Fibroblast of villous mesenchyme (primary cell): ENCODE results near the gene OR2T1. TPM values are rescaled to one million over a fixed set of nuclear protein-coding genes. Genes with fewer than 3 reads are reported as not detected.

Experiments
- DNase-seq: peaks from one replicate; pipeline ENCODE4 v3.0.0-alpha.2; 2010; ENCODE audit warnings: low read depth
- H3K4me3 ChIP-seq: 2 replicates; pipeline ENCODE4 v1.5.1; 2011; ENCODE audit warnings: low read depth, mild to moderate bottlenecking, low read length
- CTCF ChIP-seq: IDR thresholded peaks from 2 replicates; pipeline ENCODE4 v1.5.1; 2012; ENCODE audit warnings: low read depth, mild to moderate bottlenecking, low read length; ENCODE audit not compliant: insufficient read depth
- total RNA-seq: library from RNA; depleted of rRNA; stranded (reverse); fragments of >200 nt; gene quantifications from 2 replicates; pipeline ENCODE4 v1.2.3, GENCODE V29; 2012

Gene OR2T1
- not detected in 2 replicates for total RNA-seq

GRCh38 chr1:248402748-248403147, at the start of gene OR2T1:
Gene OR2T1, plus strand, starts transcription at chr1:248403048. Its CDS starts 3,100 bp downstream, at chr1:248406148.
- no peak for DNase-seq
- TF ChIP-seq CTCF, result no peak
- no peak within 1 kb of the TSS for H3K4me3 ChIP-seq

- H3K4me3 ChIP-seq, result no peak overlapping the region
- no peak for TF ChIP-seq CTCF
- DNase-seq, result no peak
Observed at GRCh38 chr1:248359415-248359814, 43.4 kb upstream of the OR2T1 start.

- no peak for TF ChIP-seq CTCF
- H3K4me3 ChIP-seq, result no peak within 1 kb of the TSS
- no peak for DNase-seq
Observed at GRCh38 chr1:248361121-248361715, 41.6 kb upstream of the OR2T1 start, which contains the start of gene OR2T4. Gene OR2T4, plus strand, starts transcription at chr1:248361665. Its CDS starts 0 bp downstream, at chr1:248361665.

GRCh38 chr1:248366609-248367008, 36.2 kb upstream of the OR2T1 start:
- DNase-seq, result no peak
- TF ChIP-seq CTCF, result no peak

GRCh38 chr1:248372394-248372793, 30.5 kb upstream of the OR2T1 start:
- no peak overlapping the region for H3K4me3 ChIP-seq
- DNase-seq, result no peak
- TF ChIP-seq CTCF, result no peak

More at GRCh38 chr1:248366609-248367008, 36.2 kb upstream of the OR2T1 start:
- no peak overlapping the region for H3K4me3 ChIP-seq

- TF ChIP-seq CTCF, result no peak
- no peak for DNase-seq
- H3K4me3 ChIP-seq, result no peak overlapping the region
Observed at GRCh38 chr1:248373761-248374160, 29.1 kb upstream of the OR2T1 start.

- TF ChIP-seq CTCF, result no peak
- DNase-seq, result peak; percentile 2
- H3K4me3 ChIP-seq, result no peak within 1 kb of the TSS
Observed at GRCh38 chr1:248375446-248375845, 27.4 kb upstream of the OR2T1 start, which contains the start of gene OR2T6. Gene OR2T6, plus strand, starts transcription at chr1:248375746. Its CDS starts 11,863 bp downstream, at chr1:248387609.
